Measurements from ENCODE around the gene ANXA6. TPM values are rescaled to one million over a fixed set of nuclear protein-coding genes. Genes with fewer than 3 reads are reported as not detected.

Gene ANXA6
- polyA plus RNA-seq, 1 of the 3 experiments (the other 2 are of a cell fraction), result 87.5 TPM

DNA sequence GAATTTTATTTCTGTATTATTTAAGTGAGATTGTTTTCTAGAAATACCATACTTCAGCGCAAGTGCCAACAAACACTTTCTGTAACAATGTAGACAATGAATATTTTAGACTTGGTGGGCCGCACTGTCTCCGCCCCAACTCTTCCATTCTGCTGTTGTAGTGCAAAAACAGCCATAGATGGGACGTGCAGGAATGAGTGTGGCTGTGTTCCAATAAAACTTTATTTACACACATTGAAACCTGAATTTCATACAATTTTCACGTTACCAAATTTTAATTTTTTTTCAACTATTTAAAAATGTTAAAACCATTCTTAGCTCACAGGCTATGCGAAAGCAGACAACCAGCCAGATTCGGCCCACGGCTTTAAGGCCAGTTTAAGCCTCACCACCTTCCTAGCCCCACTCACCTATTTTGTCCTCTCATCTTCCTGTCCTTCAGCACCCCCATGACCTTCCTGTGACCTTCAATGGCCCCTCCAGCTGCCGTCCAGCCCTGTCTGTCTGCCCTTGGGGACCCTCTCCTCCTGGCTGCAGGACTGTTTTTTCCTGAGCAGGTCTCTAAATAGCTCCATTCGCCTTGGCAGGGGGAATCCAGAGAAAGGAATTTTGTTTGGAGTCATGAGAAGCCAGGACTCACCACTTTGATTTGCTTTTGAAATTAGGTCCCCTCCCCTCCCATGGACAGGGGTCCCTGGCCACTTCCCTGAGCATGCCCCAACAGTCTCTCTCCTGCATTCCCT is 11.2 kb upstream of the ANXA6 start:
- CTCF ChIA-PET, result interaction anchor here (0.9 to 13.8 kb wide), 10 partner anchors 12 to 167 kb away, joined by 3 to 540 read pairs (median 6); partner anchors contain the start of genes ANXA6, CCDC69 and TNIP1

More for the DNA sequence above, 11.2 kb upstream of the ANXA6 start:
- no peak overlapping the region for H2AFZ ChIP-seq (ENCODE audit: low read depth)
- DNase-seq, result no peak
- H3K36me3 ChIP-seq (replicated peaks in 1 of 2; ENCODE audit: control insufficient read depth in 1 of 2, insufficient read depth in 2 of 2, low read length in 1 of 2), result no peaks in the 10 kb centered on the region
- H3K79me2 ChIP-seq (ENCODE audit: insufficient read depth), result no peaks in the 10 kb centered on the region
- no peaks in the 10 kb centered on the region for H3K4me1 ChIP-seq (ENCODE audit: control insufficient read depth in 1 of 2, insufficient read depth in 2 of 2, low read depth in 1 of 2, low read length in 1 of 2)
- H3K9ac ChIP-seq, result no peak overlapping the region
- 68% methylated on average over 10 of the region's 10 CpGs for WGBS (ENCODE audit: low lambda C conversion rate)
- no peak overlapping the region for H3K4me3 ChIP-seq (ENCODE audit: low read depth in 2 of 2, low read length in 1 of 2)
- H3F3A ChIP-seq (replicated peaks; ENCODE audit: insufficient read depth), result no peaks in the 10 kb centered on the region
- no peaks in the 10 kb centered on the region for H4K20me1 ChIP-seq (ENCODE audit: insufficient read depth)
- no peaks in the 10 kb centered on the region for H3K9me2 ChIP-seq
- no peaks in the 10 kb centered on the region for H3K9me3 ChIP-seq
- H3K27me3 ChIP-seq (ENCODE audit: insufficient read depth), result no peaks in the 10 kb centered on the region; the same call in 1 of the 2 replicates
- H3K27ac ChIP-seq (ENCODE audit: low read depth in 2 of 2, low read length in 1 of 2), result no peak overlapping the region
- no peak overlapping the region for H3K4me2 ChIP-seq
- POLR2A ChIA-PET, result no interaction called here
- no peak for TF ChIP-seq MXI1 (IDR thresholded peaks at IDR 0.05; ENCODE audit: low read depth, low read length)
- TF ChIP-seq, protein P1, sequence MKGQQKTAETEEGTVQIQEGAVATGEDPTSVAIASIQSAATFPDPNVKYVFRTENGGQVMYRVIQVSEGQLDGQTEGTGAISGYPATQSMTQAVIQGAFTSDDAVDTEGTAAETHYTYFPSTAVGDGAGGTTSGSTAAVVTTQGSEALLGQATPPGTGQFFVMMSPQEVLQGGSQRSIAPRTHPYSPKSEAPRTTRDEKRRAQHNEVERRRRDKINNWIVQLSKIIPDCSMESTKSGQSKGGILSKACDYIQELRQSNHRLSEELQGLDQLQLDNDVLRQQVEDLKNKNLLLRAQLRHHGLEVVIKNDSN (IDR thresholded peaks at IDR 0.05; ENCODE audit: borderline replicate concordance, low read depth), result no peak
- TF ChIP-seq JUND (IDR thresholded peaks at IDR 0.05), result no peak
- TF ChIP-seq TAF1 (IDR thresholded peaks at IDR 0.05; ENCODE audit: borderline replicate concordance, low read depth, low read length), result no peak
- no peak for TF ChIP-seq TCF12 (IDR thresholded peaks at IDR 0.05)
- TF ChIP-seq SIN3A (IDR thresholded peaks at IDR 0.05; ENCODE audit: borderline replicate concordance, low read depth, low read length), result no peak
- TF ChIP-seq GATA2 (CRISPR knock-in tag; IDR thresholded peaks at IDR 0.05), result no peak
- TF ChIP-seq FOXJ3 (CRISPR knock-in tag; IDR thresholded peaks at IDR 0.05), result no peak
- TF ChIP-seq EP300 (IDR thresholded peaks at IDR 0.05; ENCODE audit: borderline replicate concordance in 1 of 2, low read depth in 1 of 2, low read length in 1 of 2), result no peak
- no peak for TF ChIP-seq FOXM1 (IDR thresholded peaks at IDR 0.05; ENCODE audit: low read depth)
- no peak for TF ChIP-seq FOSL2 (IDR thresholded peaks at IDR 0.05; ENCODE audit: borderline replicate concordance, low read depth)
- no peak for TF ChIP-seq RXRA (IDR thresholded peaks at IDR 0.05; ENCODE audit: borderline replicate concordance, low read depth)
- no peak for TF ChIP-seq CTCF (IDR thresholded peaks at IDR 0.05)
- no peak for TF ChIP-seq GABPA (IDR thresholded peaks at IDR 0.05; ENCODE audit: low read depth)
- TF ChIP-seq RCOR1 (IDR thresholded peaks at IDR 0.05; ENCODE audit: low read length), result no peak
- no peak for TF ChIP-seq REST (IDR thresholded peaks at IDR 0.05; ENCODE audit: low read depth, low read length)
- TF ChIP-seq, protein P2, sequence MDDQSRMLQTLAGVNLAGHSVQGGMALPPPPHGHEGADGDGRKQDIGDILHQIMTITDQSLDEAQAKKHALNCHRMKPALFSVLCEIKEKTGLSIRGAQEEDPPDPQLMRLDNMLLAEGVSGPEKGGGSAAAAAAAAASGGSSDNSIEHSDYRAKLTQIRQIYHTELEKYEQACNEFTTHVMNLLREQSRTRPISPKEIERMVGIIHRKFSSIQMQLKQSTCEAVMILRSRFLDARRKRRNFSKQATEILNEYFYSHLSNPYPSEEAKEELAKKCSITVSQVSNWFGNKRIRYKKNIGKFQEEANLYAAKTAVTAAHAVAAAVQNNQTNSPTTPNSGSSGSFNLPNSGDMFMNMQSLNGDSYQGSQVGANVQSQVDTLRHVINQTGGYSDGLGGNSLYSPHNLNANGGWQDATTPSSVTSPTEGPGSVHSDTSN (IDR thresholded peaks at IDR 0.05), result no peak
- no peak for TF ChIP-seq RFX5 (IDR thresholded peaks at IDR 0.05; ENCODE audit: low read length)

All from SK-N-SH (cell line).